ENCODE data around the gene DLG2.

Gene DLG2

GRCh38 chr11:84687433-84687832, 939.7 kb downstream of the DLG2 start:
- H3K4me3 ChIP-seq (ENCODE audit: low read depth, low read length): no peak overlapping the region
- DNase-seq (ENCODE audit: low read depth): no peak
- no peak for TF ChIP-seq CTCF (IDR thresholded peaks at IDR 0.05; ENCODE audit: low read depth, low read length, missing control alignments)

- no peak overlapping the region for H3K4me3 ChIP-seq (ENCODE audit: low read depth, low read length)
- DNase-seq (ENCODE audit: low read depth): no peak
- no peak for TF ChIP-seq CTCF (IDR thresholded peaks at IDR 0.05; ENCODE audit: low read depth, low read length, missing control alignments)
Measured at GRCh38 chr11:84686716-84687115, 940.4 kb downstream of the DLG2 start.

GRCh38 chr11:84685976-84686375, 941.2 kb downstream of the DLG2 start:
- DNase-seq (ENCODE audit: low read depth): no peak
- TF ChIP-seq CTCF (IDR thresholded peaks at IDR 0.05; ENCODE audit: low read depth, low read length, missing control alignments): no peak

GRCh38 chr11:84685149-84685548, 942.0 kb downstream of the DLG2 start:
- no peak for TF ChIP-seq CTCF (IDR thresholded peaks at IDR 0.05; ENCODE audit: low read depth, low read length, missing control alignments)
- DNase-seq (ENCODE audit: low read depth): no peak
- H3K4me3 ChIP-seq (ENCODE audit: low read depth, low read length): no peak overlapping the region

More at GRCh38 chr11:84685976-84686375, 941.2 kb downstream of the DLG2 start:
- H3K4me3 ChIP-seq (ENCODE audit: low read depth, low read length): no peak overlapping the region

GRCh38 chr11:84681456-84681855, 945.7 kb downstream of the DLG2 start:
- H3K4me3 ChIP-seq (ENCODE audit: low read depth, low read length): no peak overlapping the region
- no peak for DNase-seq (ENCODE audit: low read depth)
- no peak for TF ChIP-seq CTCF (IDR thresholded peaks at IDR 0.05; ENCODE audit: low read depth, low read length, missing control alignments)

- no peak for DNase-seq (ENCODE audit: low read depth)
- H3K4me3 ChIP-seq (ENCODE audit: low read depth, low read length): no peak overlapping the region
- no peak for TF ChIP-seq CTCF (IDR thresholded peaks at IDR 0.05; ENCODE audit: low read depth, low read length, missing control alignments)
Measured at GRCh38 chr11:84675396-84676025, 951.6 kb downstream of the DLG2 start.

GRCh38 chr11:84673753-84674152, 953.4 kb downstream of the DLG2 start:
- no peak for TF ChIP-seq CTCF (IDR thresholded peaks at IDR 0.05; ENCODE audit: low read depth, low read length, missing control alignments)
- no peak overlapping the region for H3K4me3 ChIP-seq (ENCODE audit: low read depth, low read length)
- no peak for DNase-seq (ENCODE audit: low read depth)

Data from GM12864 (cell line).